Stimulated activated CD8-positive, alpha-beta memory T cell treated with anti-CD3 and anti-CD28 coated beads, Interleukin-4, amount 100 ng/mL, for 48 hours (primary cell): ENCODE data around the gene LIME1.
A peak's percentile ranks its signal among the peaks of the same experiment; 100 is the strongest.

ENCODE experiments used
- DNase-seq: peaks from one replicate; pipeline ENCODE4 v3.0.0-alpha.2; 2020

The LIME1 gene

GRCh38 chr20:63735859-63736718 lies at the start of gene LIME1:
Gene LIME1 (plus strand): TSS chr20:63736664. CDS start chr20:63737550, 886 bp downstream.
- peak; percentile 73 for DNase-seq

GRCh38 chr20:63687419-63688178 lies 48.9 kb upstream of the LIME1 start:
- peak; percentile 25 for DNase-seq

GRCh38 chr20:63688228-63689045 lies 48.0 kb upstream of the LIME1 start:
- DNase-seq, result no peak

- no peak for DNase-seq
Observed at GRCh38 chr20:63689046-63690002, 47.1 kb upstream of the LIME1 start.

GRCh38 chr20:63690003-63690897 lies 46.2 kb upstream of the LIME1 start:
- DNase-seq, result no peak

GRCh38 chr20:63690898-63691710 lies 45.4 kb upstream of the LIME1 start:
- DNase-seq, result no peak

- no peak for DNase-seq
Observed at GRCh38 chr20:63691711-63692435, 44.6 kb upstream of the LIME1 start.

- no peak for DNase-seq
Observed at GRCh38 chr20:63692436-63693082, 43.9 kb upstream of the LIME1 start.

GRCh38 chr20:63693083-63693732 lies 43.3 kb upstream of the LIME1 start:
- no peak for DNase-seq

- DNase-seq, result no peak
Observed at GRCh38 chr20:63693733-63694583, 42.5 kb upstream of the LIME1 start.

GRCh38 chr20:63694584-63695423 lies 41.7 kb upstream of the LIME1 start:
- peak; percentile 26 for DNase-seq

- DNase-seq, result no peak
Observed at GRCh38 chr20:63695424-63696305, 40.8 kb upstream of the LIME1 start.

- peak; percentile 56 for DNase-seq
Observed at GRCh38 chr20:63696306-63696627, 40.2 kb upstream of the LIME1 start.

- DNase-seq, result peak; percentile 52
Observed at GRCh38 chr20:63696628-63697356, 39.7 kb upstream of the LIME1 start, which contains the start of gene TNFRSF6B. Gene TNFRSF6B (plus strand): TSS chr20:63696652. CDS start chr20:63696768, 116 bp downstream.
